OCI-LY3 (cell line): ENCODE measurements around the gene FLOT2.
"Not testable (repeated sequence)": the region's sequence is repeated elsewhere in the genome, so short reads cannot be mapped to it uniquely, and the experiment has no call there.

Source experiments
- CTCF ChIP-seq: fragments of 200-600, 300-600 bp; sonication (generic); IDR thresholded peaks from 2 replicates; pipeline ENCODE4 v1.5.1; 2014; ENCODE audit warnings: antibody characterized with exemption, low read length, low read depth
- EZH2phosphoT487 ChIP-seq: fragments of 200-600 bp; shearing (Covaris generic); IDR thresholded peaks from 2 replicates; pipeline ENCODE4 v1.6.1; 2018; ENCODE audit warnings: antibody characterized with exemption, mixed run types, low read depth

DNA sequence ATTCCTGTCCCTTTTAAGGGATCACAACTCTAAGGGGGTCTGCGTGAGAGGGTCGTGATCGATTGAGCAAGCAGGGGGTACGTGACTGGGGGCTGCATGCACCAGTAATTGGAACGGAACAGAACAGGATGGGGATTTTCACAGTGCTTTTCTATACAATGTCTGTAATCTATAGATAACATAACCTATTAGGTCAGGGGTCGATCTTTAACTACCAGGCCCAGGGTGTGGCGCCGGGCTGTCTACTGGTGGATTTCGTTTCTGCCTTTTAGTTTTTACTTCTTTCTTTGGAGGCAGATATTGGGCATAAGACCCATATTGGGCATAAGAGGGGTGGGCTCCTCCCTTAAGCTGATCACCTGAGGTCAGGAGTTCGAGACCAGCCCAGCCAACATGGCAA, 61.0 kb downstream of the FLOT2 start:
- TF ChIP-seq CTCF, EZH2phosphoT487: not testable (repeated sequence)
